HCT116 (cell line): ENCODE measurements around the gene CDH22. TPM values are rescaled to one million over a fixed set of nuclear protein-coding genes. Genes with fewer than 3 reads are reported as not detected.

Experiments
- ATAC-seq: fragments of 200-7000 bp; cut with Tn5 transposase; 2 replicates; pipeline ENCODE4 v1.9.1; 2020; ENCODE audit warnings: mild to moderate bottlenecking, moderate library complexity
- BruUV-seq: library from RNA; stranded (reverse); fragments of 400-500 nt; replicated peaks from 2 replicates; lab custom pipeline; 2021; lab: Mats Ljungman, UMichigan
- CTCF ChIA-PET: fragments of 300-600 bp; sonication (Branson Sonifier 250); formaldehyde crosslinking; loops from one replicate; lab custom pipeline; 2021; ENCODE audit warnings: antibody characterized with exemption; lab: Charles Lee
- POLR2A ChIA-PET: fragments of 300-600, 350-600 bp; sonication (Branson Sonifier 250); formaldehyde crosslinking; loops from one replicate; lab custom pipeline; 2021; ENCODE audit warnings: antibody characterized with exemption; lab: Charles Lee
- RAD21 ChIA-PET, 2 experiments: fragments of 300-600 bp; sonication (Branson Sonifier 250); formaldehyde crosslinking; loops; one replicate each; lab custom pipeline; 2023; ENCODE audit warnings: low total read pairs in 2 of 2; ENCODE audit not compliant: uncharacterized antibody in 2 of 2, unreplicated experiment in 2 of 2, low non-redundant PET in 1 of 2; lab: Charles Lee
- DNase-seq: peaks from one replicate; pipeline ENCODE4 v3.0.0-alpha.2; 2010; ENCODE audit warnings: low read depth, low spot score
- H2AFZ ChIP-seq: fragments of 200-600 bp; shearing (Covaris generic), sonication (generic); 2 replicates; pipeline ENCODE4 v1.6.1; 2017; ENCODE audit warnings: low read depth, mixed run types, mixed read lengths, antibody characterized with exemption, low read length; ENCODE audit not compliant: poor library complexity, severe bottlenecking
- H3K27ac ChIP-seq: 2 replicates; pipeline ENCODE4 v1.5.1; 2012; ENCODE audit warnings: low read depth, low read length
- H3K27me3 ChIP-seq: fragments of 200-600 bp; sonication (generic); 2 replicates; pipeline ENCODE4 v1.6.1; 2016; ENCODE audit warnings: mixed run types, low read length, mixed read lengths; ENCODE audit not compliant: insufficient read depth
- H3K36me3 ChIP-seq, 2 experiments: fragments of 200-500 bp in 1 of 2; fragments of 200-600 bp in 1 of 2; sonication (Bioruptor generic) in 1 of 2; sonication (generic) in 1 of 2; 2 replicates each; pipeline versions ENCODE4 v1.5.1 to v1.6.1; 2014 to 2016; ENCODE audit warnings: low read length in 2 of 2, inconsistent platforms in 1 of 2, mixed read lengths in 1 of 2, mixed run types in 1 of 2; ENCODE audit not compliant: insufficient read depth in 2 of 2, control insufficient read depth in 1 of 2
- H3K4me1 ChIP-seq, 2 experiments: fragments of 200-600 bp in 1 of 2; sonication (generic) in 1 of 2; 2 replicates each; pipeline versions ENCODE4 v1.5.1 to v1.6.1; 2012 to 2017; ENCODE audit warnings: low read length in 2 of 2, inconsistent platforms in 1 of 2, mild to moderate bottlenecking in 1 of 2, mixed read lengths in 1 of 2, mixed run types in 1 of 2, moderate library complexity in 1 of 2; ENCODE audit not compliant: insufficient read depth in 2 of 2, control insufficient read depth in 1 of 2
- H3K4me2 ChIP-seq: fragments of 200-600 bp; sonication (generic); 2 replicates; pipeline ENCODE4 v1.6.1; 2017; ENCODE audit warnings: mixed run types, low read length, mixed read lengths
- H3K4me3 ChIP-seq, 2 experiments: fragments of 200-600 bp in 1 of 2; sonication (generic) in 1 of 2; replicated peaks in 1 of 2; 2 replicates each; pipeline ENCODE4 v1.5.1; 2011 to 2016; ENCODE audit warnings: low read length in 2 of 2, control low read depth in 1 of 2, low read depth in 1 of 2, mild to moderate bottlenecking in 1 of 2, mixed read lengths in 1 of 2, mixed run types in 1 of 2
- H3K79me2 ChIP-seq: fragments of 200-600 bp; sonication (generic); 2 replicates; pipeline ENCODE4 v1.6.1; 2017; ENCODE audit warnings: mild to moderate bottlenecking, mixed run types, low read length, moderate library complexity, mixed read lengths; ENCODE audit not compliant: insufficient read depth
- H3K9ac ChIP-seq: fragments of 200-600 bp; sonication (generic); 2 replicates; pipeline ENCODE4 v1.6.1; 2016; ENCODE audit warnings: low read length, mixed read lengths
- H3K9me2 ChIP-seq: fragments of 200-600 bp; sonication (generic), shearing (Covaris generic); 2 replicates; pipeline ENCODE4 v1.6.1; 2017; ENCODE audit warnings: mixed run types, mild to moderate bottlenecking, moderate library complexity; ENCODE audit not compliant: insufficient read depth
- H3K9me3 ChIP-seq, 2 experiments: fragments of 200-500 bp in 1 of 2; fragments of 200-600 bp in 1 of 2; sonication (Bioruptor generic) in 1 of 2; sonication (generic) in 1 of 2; 2 replicates each; pipeline ENCODE4 v1.6.1; 2014 to 2017; ENCODE audit warnings: low read length in 2 of 2, mixed read lengths in 2 of 2, inconsistent platforms in 1 of 2, low read depth in 1 of 2, mild to moderate bottlenecking in 1 of 2, mixed run types in 1 of 2, moderate library complexity in 1 of 2; ENCODE audit not compliant: control insufficient read depth in 1 of 2, insufficient read depth in 1 of 2
- H4K20me1 ChIP-seq: fragments of 200-600 bp; sonication (generic), shearing (Covaris generic); 2 replicates; pipeline ENCODE4 v1.6.1; 2017; ENCODE audit warnings: mixed run types, mild to moderate bottlenecking, moderate library complexity; ENCODE audit not compliant: insufficient read depth
- CBX3 ChIP-seq: IDR thresholded peaks from 2 replicates; pipeline ENCODE4 v1.6.1; 2012; ENCODE audit warnings: low read depth
- JUND ChIP-seq: IDR thresholded peaks from 2 replicates; pipeline ENCODE4 v1.6.1; 2012
- POLR2A ChIP-seq: IDR thresholded peaks from 2 replicates; pipeline ENCODE4 v1.7.0; 2011; ENCODE audit warnings: borderline replicate concordance; ENCODE audit not compliant: insufficient read depth, insufficient read length; ENCODE audit errors: extremely low read depth
- POLR2AphosphoS5 ChIP-seq: IDR thresholded peaks from 2 replicates; pipeline ENCODE4 v1.6.1; 2011; ENCODE audit warnings: mild to moderate bottlenecking, low read depth, low read length, moderate library complexity
- RAD21 ChIP-seq: IDR thresholded peaks from 2 replicates; pipeline ENCODE4 v1.6.1; 2012; ENCODE audit warnings: low read depth, mild to moderate bottlenecking
- SIN3A ChIP-seq: IDR thresholded peaks from 2 replicates; pipeline ENCODE4 v1.6.1; 2012; ENCODE audit warnings: low read depth
- SP1 ChIP-seq: IDR thresholded peaks from 2 replicates; pipeline ENCODE4 v1.6.1; 2012; ENCODE audit warnings: low read depth
- SRF ChIP-seq: IDR thresholded peaks from 2 replicates; pipeline ENCODE4 v1.6.1; 2012; ENCODE audit warnings: low read depth
- TCF7L2 ChIP-seq: IDR thresholded peaks from 2 replicates; pipeline ENCODE4 v1.7.0; 2011; ENCODE audit warnings: borderline replicate concordance, inconsistent platforms; ENCODE audit not compliant: insufficient read depth, insufficient read length; ENCODE audit errors: extremely low read depth
- YY1 ChIP-seq: IDR thresholded peaks from 2 replicates; pipeline ENCODE4 v1.6.1; 2011; ENCODE audit warnings: low read length, low read depth, moderate library complexity, mild to moderate bottlenecking; ENCODE audit not compliant: insufficient replicate concordance; ENCODE audit errors: extremely low read depth
- ZBTB33 ChIP-seq: IDR thresholded peaks from 2 replicates; pipeline ENCODE4 v1.6.1; 2011; ENCODE audit warnings: mild to moderate bottlenecking, low read length, moderate library complexity; ENCODE audit not compliant: insufficient replicate concordance; ENCODE audit errors: extremely low read depth
- intact Hi-C: fragments of 100-400 bp; cut with micrococcal nuclease; formaldehyde crosslinking; loops from 2 replicates; pipeline ENCODE4 v1.10.0; 2022
- total RNA-seq: library from RNA; stranded (reverse); gene quantifications from one replicate; pipeline ENCODE4 v1.2.1, GENCODE V29; 2021; ENCODE audit not compliant: unreplicated experiment

CDH22 gene
- total RNA-seq, 1 experiment from 2014 or later, result 1.8 TPM

GRCh38 chr20:46344488-46345162 is 36.3 kb upstream of the CDH22 start:
- ChIA-PET CTCF (no interaction called here), POLR2A (no interaction called here), RAD21 (no interaction called here)
- no peak for DNase-seq
- Histone ChIP-seq H3K9me3 (no peaks in the 10 kb centered on the region), H3K4me1 (no peaks in the 10 kb centered on the region), H3K36me3 (no peaks in the 10 kb centered on the region; a peak in 1 of 4 replicates), H3K4me3 (no peak overlapping the region), H3K9me2 (no peaks in the 10 kb centered on the region), H3K79me2 (no peaks in the 10 kb centered on the region), H3K4me2 (no peak overlapping the region), H3K27ac (no peak overlapping the region), H3K27me3 (peaks cover 16% of the 10 kb centered on the region; the same call in 1 of the 2 replicates), H3K9ac (no peak overlapping the region), H2AFZ (no peak overlapping the region), H4K20me1 (no peaks in the 10 kb centered on the region)
- ATAC-seq, result no peak
- intact Hi-C loops, result no loop called here
- BruUV-seq, result no TSS peak
- TF ChIP-seq SIN3A, result no peak
- TF ChIP-seq POLR2AphosphoS5, result no peak
- TF ChIP-seq POLR2A, result no peak
- TF ChIP-seq JUND, result no peak

GRCh38 chr20:46343975-46344357 is 35.7 kb upstream of the CDH22 start:
- H3K9me3 ChIP-seq, result no peaks in the 10 kb centered on the region
- no peak overlapping the region for H2AFZ ChIP-seq
- no peaks in the 10 kb centered on the region for H4K20me1 ChIP-seq
- no peak for DNase-seq
- no TSS peak for BruUV-seq
- H3K9ac ChIP-seq, result no peak overlapping the region
- peaks cover 23% of the 10 kb centered on the region; the same call in 1 of the 2 replicates for H3K27me3 ChIP-seq
- intact Hi-C loops, result no loop called here
- no peak overlapping the region for H3K4me3 ChIP-seq
- ChIA-PET CTCF (no interaction called here), POLR2A (no interaction called here), RAD21 (no interaction called here)
- no peaks in the 10 kb centered on the region for H3K79me2 ChIP-seq
- no peak overlapping the region for H3K27ac ChIP-seq
- no peaks in the 10 kb centered on the region for H3K9me2 ChIP-seq
- TF ChIP-seq SP1 (no peak), SRF (no peak), RAD21 (no peak), SIN3A (no peak), YY1 (no peak), CBX3 (no peak), ZBTB33 (no peak), TCF7L2 (no peak), POLR2AphosphoS5 (no peak)
- H3K4me1 ChIP-seq, result no peaks in the 10 kb centered on the region
- H3K4me2 ChIP-seq, result no peak overlapping the region
- ATAC-seq, result no peak
- H3K36me3 ChIP-seq, result no peaks in the 10 kb centered on the region; a peak in 1 of 4 replicates
